Measurements from ENCODE around the gene TMEM9. TPM values are rescaled to one million over a fixed set of nuclear protein-coding genes. Genes with fewer than 3 reads are reported as not detected.

TMEM9 gene
- total RNA-seq: 10 to 100 TPM; 28.7 to 30.6 TPM

GRCh38 chr1:201154389-201155165 is at the start of gene TMEM9:
TMEM9 (minus strand) TSS chr1:201154474; CDS start chr1:201153923, 551 bp downstream.
- H3K27me3 Mint-ChIP-seq: peaks cover 13% of the 10 kb centered on the region
- intact Hi-C loops (cut with micrococcal nuclease): no loop called here
- H3K4me3 Mint-ChIP-seq: peak within 1 kb of the TSS; percentile 80
- H3K27ac Mint-ChIP-seq: peak within 1 kb of the TSS; percentile 73
- DNase-seq: peak; percentile 98
- no peak for TF ChIP-seq CTCF (IDR thresholded peaks at IDR 0.05)
- POLR2A ChIA-PET: interaction anchor here (0.9 to 4.8 kb wide), 6 partner anchors 8 to 139 kb away, joined by 3 to 24 read pairs (median 4); no protein-coding TSS in a partner anchor
- H3K4me1 Mint-ChIP-seq (ENCODE audit: low read depth): peaks cover 17% of the 10 kb centered on the region
- CTCF ChIA-PET: interaction anchor here (0.8 to 2.4 kb wide), 9 partner anchors 11 to 175 kb away, joined by 3 to 13 read pairs (median 4); no protein-coding TSS in a partner anchor
- H3K36me3 Mint-ChIP-seq (ENCODE audit: low read depth): peaks cover 10% of the 10 kb centered on the region
- ATAC-seq: peak; percentile 97
- no peaks in the 10 kb centered on the region for H3K9me3 Mint-ChIP-seq

GRCh38 chr1:201198598-201198997 is 44.3 kb upstream of the TMEM9 start:
- no peaks in the 10 kb centered on the region for H3K4me1 Mint-ChIP-seq (ENCODE audit: low read depth)
- ATAC-seq: no peak
- no peaks in the 10 kb centered on the region for H3K9me3 Mint-ChIP-seq
- POLR2A ChIA-PET: no interaction called here
- DNase-seq: no peak
- H3K4me3 Mint-ChIP-seq: no peak overlapping the region
- no peak for TF ChIP-seq CTCF (IDR thresholded peaks at IDR 0.05)
- H3K27ac Mint-ChIP-seq: no peak overlapping the region
- intact Hi-C loops (cut with micrococcal nuclease): no loop called here
- CTCF ChIA-PET: interaction anchor here (1.2 kb wide), 1 partner anchor 50 kb away, joined by 4 read pairs; no protein-coding TSS in a partner anchor
- H3K27me3 Mint-ChIP-seq: no peaks in the 10 kb centered on the region
- no peaks in the 10 kb centered on the region for H3K36me3 Mint-ChIP-seq (ENCODE audit: low read depth)

GRCh38 chr1:201194046-201194445 is 39.8 kb upstream of the TMEM9 start:
- peaks cover 7% of the 10 kb centered on the region for H3K27me3 Mint-ChIP-seq
- no peaks in the 10 kb centered on the region for H3K9me3 Mint-ChIP-seq
- intact Hi-C loops (cut with micrococcal nuclease): no loop called here
- ChIA-PET POLR2A (no interaction called here), CTCF (no interaction called here)
- DNase-seq: no peak
- H3K4me3 Mint-ChIP-seq: no peak overlapping the region
- no peaks in the 10 kb centered on the region for H3K36me3 Mint-ChIP-seq (ENCODE audit: low read depth)
- H3K27ac Mint-ChIP-seq: no peak overlapping the region
- TF ChIP-seq CTCF (IDR thresholded peaks at IDR 0.05): no peak
- peaks cover 3% of the 10 kb centered on the region for H3K4me1 Mint-ChIP-seq (ENCODE audit: low read depth)
- ATAC-seq: no peak

GRCh38 chr1:201192261-201192788 is 38.1 kb upstream of the TMEM9 start:
- H3K27ac Mint-ChIP-seq: no peak overlapping the region
- peaks cover 13% of the 10 kb centered on the region for H3K27me3 Mint-ChIP-seq
- intact Hi-C loops (cut with micrococcal nuclease): no loop called here
- no peaks in the 10 kb centered on the region for H3K36me3 Mint-ChIP-seq (ENCODE audit: low read depth)
- no peaks in the 10 kb centered on the region for H3K9me3 Mint-ChIP-seq
- ATAC-seq (no peak), DNase-seq (no peak)
- POLR2A ChIA-PET: no interaction called here
- no peak for TF ChIP-seq CTCF (IDR thresholded peaks at IDR 0.05)
- H3K4me1 Mint-ChIP-seq (ENCODE audit: low read depth): peaks cover 3% of the 10 kb centered on the region
- no peak overlapping the region for H3K4me3 Mint-ChIP-seq
- CTCF ChIA-PET: interaction anchor here (0.6 to 1.3 kb wide), 4 partner anchors 9 to 73 kb away, joined by 3 read pairs; no protein-coding TSS in a partner anchor
